A549 (cell line): ENCODE measurements around the gene MLST8. TPM values are rescaled to one million over a fixed set of nuclear protein-coding genes. Genes with fewer than 3 reads are reported as not detected.

Source experiments
- ATAC-seq, 2 experiments: fragments of 200-7000 bp in 1 of 2; fragments of >200 bp in 1 of 2; cut with Nextera tagmentation in 1 of 2; cut with Tn5 transposase in 1 of 2; 3 replicates each; pipeline versions ENCODE4 v1.8.0 to v1.9.1; 2018 to 2020; ENCODE audit warnings: mild to moderate bottlenecking in 1 of 2, moderate library complexity in 1 of 2
- CTCF ChIA-PET: fragments of 300-600 bp; sonication (Branson Sonifier 250); formaldehyde crosslinking; extraction: SDS; loops from one replicate; lab custom pipeline; 2021; ENCODE audit warnings: antibody characterized with exemption, inconsistent platforms; lab: Yijun Ruan, JAX
- POLR2A ChIA-PET: fragments of 350-600 bp; formaldehyde crosslinking; extraction: SDS; loops from one replicate; lab custom pipeline; 2021; ENCODE audit warnings: antibody characterized with exemption, inconsistent platforms; lab: Yijun Ruan, JAX
- DNase-seq, 2 experiments: peaks; one replicate each; pipeline versions ENCODE4 v3.0.0 to v3.0.0-alpha.2; 2011 to 2016; ENCODE audit warnings: low read depth in 1 of 2, low spot score in 1 of 2
- FAIRE-seq: peaks from 2 replicates; lab custom pipeline; 2011; peaks lifted over from hg19 to GRCh38; lab: Jason Lieb, UNC
- H3K27ac ChIP-seq, 2 experiments: fragments of >200 bp; sonication (Bioruptor Twin); formaldehyde crosslinking; 3 replicates each; pipeline ENCODE4 v1.5.1; 2016 to 2017
- H3K4me1 ChIP-seq: fragments of >200 bp; sonication (Bioruptor Twin); formaldehyde crosslinking; 3 replicates; pipeline ENCODE4 v1.6.1; 2016
- H3K4me2 ChIP-seq: fragments of >200 bp; sonication (Bioruptor Twin); formaldehyde crosslinking; 3 replicates; pipeline ENCODE4 v1.6.1; 2016
- H3K4me3 ChIP-seq: fragments of >200 bp; sonication (Bioruptor Twin); formaldehyde crosslinking; 3 replicates; pipeline ENCODE4 v1.5.1; 2016
- H3K9me3 ChIP-seq: fragments of >200 bp; sonication (Bioruptor Twin); formaldehyde crosslinking; 3 replicates; pipeline ENCODE4 v1.6.1; 2016
- CEBPB ChIP-seq, 2 experiments: fragments of >200 bp in 1 of 2; sonication (Bioruptor Twin) in 1 of 2; formaldehyde crosslinking in 1 of 2; IDR thresholded peaks; 2 replicates each; pipeline ENCODE4 v1.6.1; 2012 to 2016
- ESRRA ChIP-seq: fragments of 150-350 bp; IDR thresholded peaks from 2 replicates; pipeline ENCODE4 v1.6.1; 2014; ENCODE audit warnings: mild to moderate bottlenecking, low read length, borderline replicate concordance
- GATA3 ChIP-seq: IDR thresholded peaks from 2 replicates; pipeline ENCODE4 v1.6.1; 2012; ENCODE audit warnings: borderline replicate concordance
- HDAC2 ChIP-seq: fragments of 200-600 bp; sonication (generic); IDR thresholded peaks from 2 replicates; pipeline ENCODE4 v1.6.1; 2016
- HES2 ChIP-seq: fragments of >200 bp; sonication (Bioruptor Twin); formaldehyde crosslinking; IDR thresholded peaks from 2 replicates; pipeline ENCODE4 v1.6.1; 2016
- HMGXB4 ChIP-seq: fragments of 250-450 bp; sonication (Bioruptor Pico); IDR thresholded peaks from 2 replicates; pipeline ENCODE4 v1.5.0; 2021; ENCODE audit warnings: mild to moderate bottlenecking, moderate library complexity, borderline replicate concordance
- HOXB13 ChIP-seq: fragments of 250-450 bp; sonication (Bioruptor Pico); IDR thresholded peaks from 2 replicates; pipeline ENCODE4 v1.5.0; 2020; ENCODE audit warnings: low read depth, mild to moderate bottlenecking, moderate library complexity
- JUNB ChIP-seq: fragments of >200 bp; sonication (Bioruptor Twin); formaldehyde crosslinking; IDR thresholded peaks from 2 replicates; pipeline ENCODE4 v1.6.1; 2016
- KDM5A ChIP-seq: fragments of 200-600 bp; sonication (generic); IDR thresholded peaks from 2 replicates; pipeline ENCODE4 v1.6.1; 2016; ENCODE audit warnings: antibody characterized with exemption, mild to moderate bottlenecking
- MAFK ChIP-seq: fragments of 450-650 bp; IDR thresholded peaks from 2 replicates; pipeline ENCODE4 v1.6.1; 2014; ENCODE audit not compliant: partially characterized antibody
- MAZ ChIP-seq: fragments of 150-350 bp; IDR thresholded peaks from 2 replicates; pipeline ENCODE4 v1.6.1; 2014; ENCODE audit warnings: antibody characterized with exemption, low read depth, low read length, borderline replicate concordance
- MYC ChIP-seq: IDR thresholded peaks from 2 replicates; pipeline ENCODE4 v1.6.1; 2012; ENCODE audit warnings: mild to moderate bottlenecking, inconsistent platforms, low read length, improper control_type of control experiment, borderline replicate concordance
- NFE2L2 ChIP-seq: fragments of 150-350 bp; conservative IDR thresholded peaks from 2 replicates; pipeline ENCODE4 v1.6.1; 2014; ENCODE audit warnings: low read length
- NPAS2 ChIP-seq: fragments of 250-450 bp; sonication (Bioruptor Pico); IDR thresholded peaks from 2 replicates; pipeline ENCODE4 v1.8.0; 2022; ENCODE audit warnings: mild to moderate bottlenecking, moderate library complexity, borderline replicate concordance
- NR3C1 ChIP-seq: fragments of >200 bp; sonication (Bioruptor Twin); formaldehyde crosslinking; IDR thresholded peaks from 3 replicates; pipeline ENCODE4 v1.6.1; 2017
- POLR2A ChIP-seq: IDR thresholded peaks from 2 replicates; pipeline ENCODE4 v1.6.1; 2012; ENCODE audit warnings: mild to moderate bottlenecking, low read length
- RARB ChIP-seq: fragments of 250-450 bp; sonication (Bioruptor Pico); IDR thresholded peaks from 2 replicates; pipeline ENCODE4 v1.8.0; 2021; ENCODE audit warnings: mild to moderate bottlenecking, moderate library complexity
- TFCP2L1 ChIP-seq: fragments of 250-450 bp; sonication (Bioruptor Pico); IDR thresholded peaks from 2 replicates; pipeline ENCODE4 v1.5.0; 2021; ENCODE audit warnings: mild to moderate bottlenecking
- ZFP36 ChIP-seq: fragments of 450-650 bp; IDR thresholded peaks from 2 replicates; pipeline ENCODE4 v1.6.1; 2014; ENCODE audit warnings: borderline replicate concordance; ENCODE audit not compliant: partially characterized antibody
- WGBS: methylation state at CpG from one replicate; pipeline ENCODE4 v1.1.6; 2017; ENCODE audit errors: missing lambda C conversion rate; 5-methylcytosine and 5-hydroxymethylcytosine counted together
- polyA plus RNA-seq, 4 experiments: library from polyadenylated mRNA; depleted of rRNA in 3 of 4; stranded (reverse); fragments of >200 nt; fragmentation: RNase III in 1 of 4; extraction: RNeasy Plus Mini Kit Qiagen cat#74134 plus additional on column Dnase treatment in 1 of 4; gene quantifications; 2 replicates in 3 of 4; 3 replicates in 1 of 4; pipeline ENCODE4 v1.2.3, GENCODE V29; 2011 to 2017
- TF ChIP-seq, protein P1 (sequence below): IDR thresholded peaks from 2 replicates; pipeline ENCODE4 v1.6.1; 2012

MLST8 gene
- polyA plus RNA-seq, 2 of the 4 experiments (the other 2 are of a cell fraction) = 46.8 to 53.9 TPM

DNA sequence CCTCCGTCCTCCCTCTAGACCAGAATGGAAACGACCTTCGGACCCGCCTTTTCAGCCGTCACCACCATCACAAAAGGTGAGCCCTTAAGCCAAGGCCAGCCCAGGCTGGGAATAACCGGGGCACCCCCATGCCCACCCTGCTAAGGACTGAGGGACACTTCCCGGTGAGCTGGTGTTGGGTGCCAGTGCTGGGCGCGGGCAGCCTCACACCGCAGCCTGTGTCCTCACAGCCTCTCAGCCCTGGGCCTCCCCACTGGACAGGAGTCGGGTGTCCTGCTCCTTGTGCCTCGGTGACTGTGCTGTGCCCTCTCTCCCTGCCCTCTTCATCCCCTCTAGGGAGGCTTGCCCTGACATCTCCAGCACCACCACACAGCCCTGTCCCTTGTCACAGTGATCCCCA is 39.4 kb upstream of the MLST8 start:
- no peak overlapping the region for H3K27ac ChIP-seq
- ChIA-PET CTCF (interaction anchor here (1.2 to 2.7 kb wide), 2 partner anchors 29 to 350 kb away, joined by 3 to 13 read pairs; no protein-coding TSS in a partner anchor), POLR2A (interaction anchor here (4.0 kb wide), 1 partner anchor 11 kb away, joined by 21 read pairs; the partner anchor contains the start of gene TRAF7)

GRCh38 chr16:2166263-2167067 is 38.8 kb upstream of the MLST8 start:
- H3K9me3 ChIP-seq = no peaks in the 10 kb centered on the region
- no peak for FAIRE-seq
- no peak for TF ChIP-seq RARB
- TF ChIP-seq, protein P1, sequence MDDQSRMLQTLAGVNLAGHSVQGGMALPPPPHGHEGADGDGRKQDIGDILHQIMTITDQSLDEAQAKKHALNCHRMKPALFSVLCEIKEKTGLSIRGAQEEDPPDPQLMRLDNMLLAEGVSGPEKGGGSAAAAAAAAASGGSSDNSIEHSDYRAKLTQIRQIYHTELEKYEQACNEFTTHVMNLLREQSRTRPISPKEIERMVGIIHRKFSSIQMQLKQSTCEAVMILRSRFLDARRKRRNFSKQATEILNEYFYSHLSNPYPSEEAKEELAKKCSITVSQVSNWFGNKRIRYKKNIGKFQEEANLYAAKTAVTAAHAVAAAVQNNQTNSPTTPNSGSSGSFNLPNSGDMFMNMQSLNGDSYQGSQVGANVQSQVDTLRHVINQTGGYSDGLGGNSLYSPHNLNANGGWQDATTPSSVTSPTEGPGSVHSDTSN = no peak
- no peak for TF ChIP-seq MAFK
- TF ChIP-seq NFE2L2 = no peak
- TF ChIP-seq CEBPB (IDR thresholded peaks at IDR 0.05) = no peak
- no peak for TF ChIP-seq ESRRA
- no peak for TF ChIP-seq POLR2A
- TF ChIP-seq NR3C1 = no peak
- TF ChIP-seq KDM5A = no peak
- no peak for TF ChIP-seq MYC
- no peak for TF ChIP-seq TFCP2L1
- TF ChIP-seq GATA3 = no peak
- no peak for TF ChIP-seq HMGXB4 (CRISPR knock-in tag)
- TF ChIP-seq, all 56 proteins: peak for 0
- no peak overlapping the region for H3K27ac ChIP-seq
- CTCF ChIA-PET = interaction anchor here (1.2 to 2.7 kb wide), 2 partner anchors 28 to 349 kb away, joined by 3 to 13 read pairs; no protein-coding TSS in a partner anchor
- DNase-seq (no peak), ATAC-seq (no peak)
- POLR2A ChIA-PET = interaction anchor here (4.0 kb wide), 1 partner anchor 11 kb away, joined by 21 read pairs; the partner anchor contains the start of gene TRAF7
- no peak overlapping the region for H3K4me3 ChIP-seq
- H3K4me1 ChIP-seq = no peaks in the 10 kb centered on the region; the same call in 2 of the 3 replicates
- WGBS = 90% methylated on average over 17 of the region's 17 CpGs
- no peak overlapping the region for H3K4me2 ChIP-seq

More for the DNA sequence above, 39.4 kb upstream of the MLST8 start:
- H3K4me2 ChIP-seq = no peak overlapping the region
- 95% methylated on average over 7 of the region's 12 CpGs for WGBS
- no peak for ATAC-seq
- no peaks in the 10 kb centered on the region for H3K9me3 ChIP-seq
- no peak for DNase-seq
- no peak overlapping the region for H3K4me3 ChIP-seq
- no peak for FAIRE-seq
- TF ChIP-seq JUNB (no peak), CEBPB (IDR thresholded peaks at IDR 0.05) (no peak), HOXB13 (no peak), HES2 (no peak), TFCP2L1 (no peak), ZFP36 (no peak), NPAS2 (no peak), HDAC2 (no peak), MAZ (no peak)
- TF ChIP-seq, protein P1 = no peak
- H3K4me1 ChIP-seq = peaks cover 5% of the 10 kb centered on the region; the same call in 2 of the 3 replicates
